OCI-LY3 (cell line): ENCODE measurements around the gene CELF6.

Experiments
- H2AFZ ChIP-seq: fragments of 200-600, 300-600 bp; shearing (Covaris generic); 2 replicates; pipeline ENCODE4 v1.6.0; 2014; ENCODE audit warnings: antibody characterized with exemption, low read depth, low read length
- H3K27ac ChIP-seq: fragments of 200-600, 300-600 bp; sonication (generic); 2 replicates; pipeline ENCODE4 v1.5.1; 2014; ENCODE audit warnings: mild to moderate bottlenecking, low read length, moderate library complexity, mixed read lengths
- H3K27me3 ChIP-seq: fragments of 200-600, 300-600 bp; sonication (generic); 2 replicates; pipeline ENCODE4 v1.6.1; 2014; ENCODE audit warnings: low read depth, low read length, mixed read lengths
- H3K36me3 ChIP-seq: fragments of 200-600, 300-600 bp; sonication (generic); replicated peaks from 2 replicates; pipeline ENCODE3; 2014; ENCODE audit warnings: low read depth, low read length, mixed read lengths
- H3K4me1 ChIP-seq: fragments of 300-600, 200-600 bp; sonication (generic); 2 replicates; pipeline ENCODE4 v1.6.1; 2014; ENCODE audit warnings: low read length, mixed read lengths
- H3K4me2 ChIP-seq: fragments of 200-600, 300-600 bp; sonication (generic); 2 replicates; pipeline ENCODE4 v1.6.1; 2014; ENCODE audit warnings: low read length, mixed read lengths
- H3K4me3 ChIP-seq: fragments of 300-600, 200-600 bp; sonication (generic); 2 replicates; pipeline ENCODE4 v1.5.1; 2014; ENCODE audit warnings: antibody characterized with exemption, mild to moderate bottlenecking, low read length, moderate library complexity
- H3K79me2 ChIP-seq: fragments of 300-600, 200-600 bp; shearing (Covaris generic); 2 replicates; pipeline ENCODE4 v1.6.1; 2014; ENCODE audit warnings: mild to moderate bottlenecking, low read length, mixed read lengths
- H3K9ac ChIP-seq: fragments of 300-600, 200-600 bp; shearing (Covaris generic); 2 replicates; pipeline ENCODE4 v1.6.0; 2014; ENCODE audit warnings: mild to moderate bottlenecking, low read length, moderate library complexity
- H3K9me3 ChIP-seq: fragments of 200-600, 300-600 bp; shearing (Covaris generic); 2 replicates; pipeline ENCODE4 v1.6.1; 2014; ENCODE audit warnings: low read length, mixed read lengths; ENCODE audit not compliant: insufficient read depth
- H4K20me1 ChIP-seq: fragments of 200-600, 300-600 bp; sonication (generic); 2 replicates; pipeline ENCODE4 v1.6.1; 2016; ENCODE audit warnings: low read length, mixed read lengths; ENCODE audit not compliant: insufficient read depth
- EZH2phosphoT487 ChIP-seq: fragments of 200-600 bp; shearing (Covaris generic); IDR thresholded peaks from 2 replicates; pipeline ENCODE4 v1.6.1; 2018; ENCODE audit warnings: antibody characterized with exemption, mixed run types, low read depth
- TF ChIP-seq, protein P1 (sequence below): fragments of 200-600, 300-600 bp; sonication (generic); IDR thresholded peaks from 2 replicates; pipeline ENCODE4 v1.5.1; 2014; ENCODE audit warnings: antibody characterized with exemption, low read length, low read depth

The CELF6 gene

GRCh38 chr15:72269739-72270138 is 50.2 kb downstream of the CELF6 start:
- peaks cover 32% of the 10 kb centered on the region for H3K36me3 ChIP-seq
- no peak overlapping the region for H3K4me3 ChIP-seq
- H3K4me1 ChIP-seq = peaks cover 20% of the 10 kb centered on the region
- no peak overlapping the region for H3K4me2 ChIP-seq
- no peak overlapping the region for H2AFZ ChIP-seq
- H3K27me3 ChIP-seq = no peaks in the 10 kb centered on the region
- TF ChIP-seq, protein P1, sequence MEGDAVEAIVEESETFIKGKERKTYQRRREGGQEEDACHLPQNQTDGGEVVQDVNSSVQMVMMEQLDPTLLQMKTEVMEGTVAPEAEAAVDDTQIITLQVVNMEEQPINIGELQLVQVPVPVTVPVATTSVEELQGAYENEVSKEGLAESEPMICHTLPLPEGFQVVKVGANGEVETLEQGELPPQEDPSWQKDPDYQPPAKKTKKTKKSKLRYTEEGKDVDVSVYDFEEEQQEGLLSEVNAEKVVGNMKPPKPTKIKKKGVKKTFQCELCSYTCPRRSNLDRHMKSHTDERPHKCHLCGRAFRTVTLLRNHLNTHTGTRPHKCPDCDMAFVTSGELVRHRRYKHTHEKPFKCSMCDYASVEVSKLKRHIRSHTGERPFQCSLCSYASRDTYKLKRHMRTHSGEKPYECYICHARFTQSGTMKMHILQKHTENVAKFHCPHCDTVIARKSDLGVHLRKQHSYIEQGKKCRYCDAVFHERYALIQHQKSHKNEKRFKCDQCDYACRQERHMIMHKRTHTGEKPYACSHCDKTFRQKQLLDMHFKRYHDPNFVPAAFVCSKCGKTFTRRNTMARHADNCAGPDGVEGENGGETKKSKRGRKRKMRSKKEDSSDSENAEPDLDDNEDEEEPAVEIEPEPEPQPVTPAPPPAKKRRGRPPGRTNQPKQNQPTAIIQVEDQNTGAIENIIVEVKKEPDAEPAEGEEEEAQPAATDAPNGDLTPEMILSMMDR = no peak
- no peak for TF ChIP-seq EZH2phosphoT487
- no peak overlapping the region for H3K9ac ChIP-seq
- H3K27ac ChIP-seq = no peak overlapping the region
- H3K79me2 ChIP-seq = peaks cover 32% of the 10 kb centered on the region
- no peaks in the 10 kb centered on the region for H4K20me1 ChIP-seq
- no peaks in the 10 kb centered on the region for H3K9me3 ChIP-seq

DNA sequence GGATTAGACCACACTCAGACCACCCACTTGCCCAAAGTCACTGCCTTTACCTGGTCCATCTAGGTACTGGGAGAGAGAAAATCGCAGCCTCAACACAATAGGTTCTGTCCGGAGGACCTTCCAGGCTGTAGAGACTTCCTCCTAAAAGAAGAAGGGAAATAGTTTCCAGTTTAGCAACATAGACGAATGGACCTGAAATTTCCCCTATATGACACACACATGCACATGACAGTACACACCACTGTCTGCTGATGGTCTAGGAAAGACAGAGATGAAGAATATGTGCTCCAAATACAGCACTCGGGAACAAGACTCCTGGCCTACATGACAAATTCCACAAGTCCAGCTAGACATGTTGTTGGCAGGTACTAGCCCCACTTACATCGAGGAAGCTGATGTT is 54.9 kb downstream of the CELF6 start:
- H3K4me2 ChIP-seq = no peak overlapping the region
- H3K4me1 ChIP-seq = no peaks in the 10 kb centered on the region
- H3K79me2 ChIP-seq = peaks cover 3% of the 10 kb centered on the region
- H4K20me1 ChIP-seq = no peaks in the 10 kb centered on the region
- peaks cover 76% of the 10 kb centered on the region for H3K36me3 ChIP-seq
- no peak for TF ChIP-seq EZH2phosphoT487
- TF ChIP-seq, protein P1 = no peak
- H3K9me3 ChIP-seq = no peaks in the 10 kb centered on the region
- H3K4me3 ChIP-seq = no peak overlapping the region
- H3K27me3 ChIP-seq = no peaks in the 10 kb centered on the region
- no peak overlapping the region for H2AFZ ChIP-seq
- no peak overlapping the region for H3K27ac ChIP-seq
- no peak overlapping the region for H3K9ac ChIP-seq

DNA sequence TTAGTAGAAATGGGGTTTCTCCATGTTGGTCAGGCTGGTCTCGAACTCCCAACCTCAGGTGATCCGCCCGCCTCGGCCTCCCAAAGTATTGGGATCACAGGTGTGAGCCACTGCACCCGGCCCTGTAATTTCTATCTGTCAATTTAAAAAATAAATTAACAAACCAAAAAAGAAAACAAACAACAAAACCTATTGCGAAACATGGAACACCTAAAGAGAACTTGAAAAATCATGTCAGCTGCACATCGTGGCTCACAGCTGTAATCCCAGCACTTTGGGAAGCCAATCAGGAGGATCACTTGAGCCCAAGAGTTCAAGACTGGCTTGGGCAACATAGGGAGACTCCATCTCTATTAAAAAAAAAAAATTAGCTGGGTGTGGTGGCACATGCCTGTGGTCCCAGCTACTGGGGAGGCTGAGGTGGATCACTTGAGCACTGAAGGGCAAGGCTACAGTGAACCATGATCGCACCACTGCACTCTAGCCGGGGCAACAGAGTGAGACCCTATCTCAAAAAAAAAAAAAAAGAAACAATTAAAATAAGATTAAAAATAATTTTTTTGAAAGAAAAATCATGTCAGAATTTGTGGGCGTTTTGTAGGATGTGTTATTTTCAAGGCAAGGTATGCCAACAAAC is 67.2 kb downstream of the CELF6 start:
- H3K36me3 ChIP-seq = peaks cover 65% of the 10 kb centered on the region
- H3K9me3 ChIP-seq = no peaks in the 10 kb centered on the region
- H3K27me3 ChIP-seq = no peaks in the 10 kb centered on the region
- H3K79me2 ChIP-seq = no peaks in the 10 kb centered on the region
- no peak for TF ChIP-seq EZH2phosphoT487
- TF ChIP-seq, protein P1 = no peak
- no peak overlapping the region for H2AFZ ChIP-seq
- no peak overlapping the region for H3K27ac ChIP-seq
- H3K9ac ChIP-seq = no peak overlapping the region
- no peaks in the 10 kb centered on the region for H4K20me1 ChIP-seq
- no peaks in the 10 kb centered on the region for H3K4me1 ChIP-seq
- no peak overlapping the region for H3K4me2 ChIP-seq
- H3K4me3 ChIP-seq = no peak overlapping the region

GRCh38 chr15:72249142-72249810 is 70.7 kb downstream of the CELF6 start:
- no peaks in the 10 kb centered on the region for H3K27me3 ChIP-seq
- no peak overlapping the region for H3K27ac ChIP-seq
- H4K20me1 ChIP-seq = no peaks in the 10 kb centered on the region
- H3K4me2 ChIP-seq = no peak overlapping the region
- no peaks in the 10 kb centered on the region for H3K79me2 ChIP-seq
- H2AFZ ChIP-seq = no peak overlapping the region
- no peak overlapping the region for H3K9ac ChIP-seq
- no peak overlapping the region for H3K4me3 ChIP-seq
- H3K9me3 ChIP-seq = no peaks in the 10 kb centered on the region
- TF ChIP-seq EZH2phosphoT487 = no peak
- TF ChIP-seq, protein P1 = no peak
- peaks cover 50% of the 10 kb centered on the region for H3K36me3 ChIP-seq
- H3K4me1 ChIP-seq = no peaks in the 10 kb centered on the region
